Measurements from ENCODE around the gene ZNF467. TPM values are rescaled to one million over a fixed set of nuclear protein-coding genes. Genes with fewer than 3 reads are reported as not detected.

Gene ZNF467
- total RNA-seq, 1 donor from 2014 or later = 0.20 TPM

GRCh38 chr7:149718730-149719049 lies 54.7 kb downstream of the ZNF467 start:
- Mint-ChIP-seq H3K27me3 (no peaks in the 10 kb centered on the region), H3K4me1 (peaks cover 17% of the 10 kb centered on the region), H3K27ac (no peak overlapping the region), H3K9me3 (no peaks in the 10 kb centered on the region), H3K36me3 (ENCODE audit: low read depth) (peaks cover 34% of the 10 kb centered on the region), H3K4me3 (no peak overlapping the region)
- TF ChIP-seq, protein P1, sequence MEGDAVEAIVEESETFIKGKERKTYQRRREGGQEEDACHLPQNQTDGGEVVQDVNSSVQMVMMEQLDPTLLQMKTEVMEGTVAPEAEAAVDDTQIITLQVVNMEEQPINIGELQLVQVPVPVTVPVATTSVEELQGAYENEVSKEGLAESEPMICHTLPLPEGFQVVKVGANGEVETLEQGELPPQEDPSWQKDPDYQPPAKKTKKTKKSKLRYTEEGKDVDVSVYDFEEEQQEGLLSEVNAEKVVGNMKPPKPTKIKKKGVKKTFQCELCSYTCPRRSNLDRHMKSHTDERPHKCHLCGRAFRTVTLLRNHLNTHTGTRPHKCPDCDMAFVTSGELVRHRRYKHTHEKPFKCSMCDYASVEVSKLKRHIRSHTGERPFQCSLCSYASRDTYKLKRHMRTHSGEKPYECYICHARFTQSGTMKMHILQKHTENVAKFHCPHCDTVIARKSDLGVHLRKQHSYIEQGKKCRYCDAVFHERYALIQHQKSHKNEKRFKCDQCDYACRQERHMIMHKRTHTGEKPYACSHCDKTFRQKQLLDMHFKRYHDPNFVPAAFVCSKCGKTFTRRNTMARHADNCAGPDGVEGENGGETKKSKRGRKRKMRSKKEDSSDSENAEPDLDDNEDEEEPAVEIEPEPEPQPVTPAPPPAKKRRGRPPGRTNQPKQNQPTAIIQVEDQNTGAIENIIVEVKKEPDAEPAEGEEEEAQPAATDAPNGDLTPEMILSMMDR (IDR thresholded peaks at IDR 0.05) = no peak
- intact Hi-C loops (cut with micrococcal nuclease) = loop anchor here (10.0 kb wide), 4 partner anchors 594 to 1626 kb away; partner anchors contain the start of genes ABCF2, KCNH2, NUB1 and ZNF425
- DNase-seq (no peak), ATAC-seq (ENCODE audit: low read depth) (no peak)
- ChIA-PET POLR2A (no interaction called here), CTCF (interaction anchor here (0.7 to 1.2 kb wide), 2 partner anchors 94 to 879 kb away, joined by 3 read pairs; no protein-coding TSS in a partner anchor)

DNA sequence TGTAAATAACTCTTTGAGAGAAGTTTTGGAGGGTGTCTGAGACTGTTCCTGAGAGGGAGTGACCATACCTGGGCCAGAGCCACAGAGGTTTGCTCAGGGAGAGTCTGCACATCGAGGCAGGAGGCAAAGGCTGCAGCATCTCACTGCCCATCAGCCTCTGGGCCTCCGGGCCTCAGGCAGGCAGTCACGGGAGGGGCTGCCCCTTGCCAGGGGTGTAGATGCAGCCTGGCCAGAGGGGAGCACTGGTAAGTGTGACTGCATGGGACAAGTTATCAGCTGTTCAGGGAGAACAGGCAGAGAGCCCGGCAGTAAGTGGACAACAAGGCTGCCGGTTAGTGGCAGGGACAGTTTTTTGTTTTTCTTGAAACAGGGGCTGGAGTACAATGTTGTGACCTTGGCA lies 55.9 kb downstream of the ZNF467 start:
- no peak for DNase-seq
- ATAC-seq (ENCODE audit: low read depth) = no peak
- Mint-ChIP-seq H3K27me3 (no peaks in the 10 kb centered on the region), H3K27ac (no peak overlapping the region), H3K4me3 (no peak overlapping the region), H3K9me3 (no peaks in the 10 kb centered on the region), H3K4me1 (peaks cover 17% of the 10 kb centered on the region), H3K36me3 (ENCODE audit: low read depth) (peaks cover 25% of the 10 kb centered on the region)
- TF ChIP-seq, protein P1 (IDR thresholded peaks at IDR 0.05) = no peak
- POLR2A ChIA-PET = interaction anchor here (1.5 kb wide), 1 partner anchor 53 kb away, joined by 3 read pairs; no protein-coding TSS in a partner anchor
- intact Hi-C loops (cut with micrococcal nuclease) = loop anchor here (10.0 kb wide), 4 partner anchors 593 to 1627 kb away; partner anchors contain the start of genes ABCF2, KCNH2, NUB1 and ZNF425
- CTCF ChIA-PET = no interaction called here

GRCh38 chr7:149716932-149717307 lies 56.5 kb downstream of the ZNF467 start:
- ATAC-seq (ENCODE audit: low read depth) (no peak), DNase-seq (no peak)
- H3K4me3 Mint-ChIP-seq = peak overlapping the region; percentile 70
- H3K36me3 Mint-ChIP-seq (ENCODE audit: low read depth) = peaks cover 23% of the 10 kb centered on the region
- no peak overlapping the region for H3K27ac Mint-ChIP-seq
- H3K4me1 Mint-ChIP-seq = peaks cover 17% of the 10 kb centered on the region
- no peaks in the 10 kb centered on the region for H3K27me3 Mint-ChIP-seq
- POLR2A ChIA-PET = interaction anchor here (1.5 kb wide), 1 partner anchor 54 kb away, joined by 3 read pairs; no protein-coding TSS in a partner anchor
- peaks cover under 1% of the 10 kb centered on the region for H3K9me3 Mint-ChIP-seq
- TF ChIP-seq, protein P1 (IDR thresholded peaks at IDR 0.05) = no peak
- intact Hi-C loops (cut with micrococcal nuclease) = loop anchor here (10.0 kb wide), 4 partner anchors 592 to 1628 kb away; partner anchors contain the start of genes ABCF2, KCNH2, NUB1 and ZNF425
- CTCF ChIA-PET = no interaction called here

- POLR2A ChIA-PET = interaction anchor here (1.0 to 1.5 kb wide), 2 partner anchors 55 to 119 kb away, joined by 3 read pairs; no protein-coding TSS in a partner anchor
- H3K4me1 Mint-ChIP-seq = peaks cover 17% of the 10 kb centered on the region
- intact Hi-C loops (cut with micrococcal nuclease) = loop anchor here (10.0 kb wide), 4 partner anchors 591 to 1629 kb away; partner anchors contain the start of genes ABCF2, KCNH2, NUB1 and ZNF425
Measured at GRCh38 chr7:149716007-149716931, 57.1 kb downstream of the ZNF467 start.

More at GRCh38 chr7:149716007-149716931, 57.1 kb downstream of the ZNF467 start:
- no peak for DNase-seq
- Mint-ChIP-seq H3K9me3 (peaks cover 7% of the 10 kb centered on the region), H3K36me3 (ENCODE audit: low read depth) (peaks cover 17% of the 10 kb centered on the region), H3K27ac (peak overlapping the region; percentile 81), H3K27me3 (no peaks in the 10 kb centered on the region), H3K4me3 (peak overlapping the region; percentile 86)
- TF ChIP-seq, protein P1 (IDR thresholded peaks at IDR 0.05) = no peak
- CTCF ChIA-PET = interaction anchor here (0.5 kb wide), 1 partner anchor 1193 kb away, joined by 3 read pairs; no protein-coding TSS in a partner anchor
- no peak for ATAC-seq (ENCODE audit: low read depth)
